KOPT-K1 (cell line): ENCODE results near the gene SMARCA4.

ENCODE experiments used
- H3K27ac ChIP-seq: fragments of 200-600 bp; sonication (generic); 2 replicates; pipeline ENCODE4 v1.5.1; 2016; ENCODE audit warnings: antibody characterized with exemption, mild to moderate bottlenecking, low read depth, low read length; ENCODE audit not compliant: poor library complexity, severe bottlenecking
- H3K36me3 ChIP-seq: fragments of 200-600 bp; sonication (generic); 2 replicates; pipeline ENCODE4 v1.5.1; 2017; ENCODE audit warnings: antibody characterized with exemption, mild to moderate bottlenecking, low read length, moderate library complexity; ENCODE audit not compliant: insufficient read depth
- H3K9me3 ChIP-seq: fragments of 200-600 bp; sonication (generic); 2 replicates; pipeline ENCODE4 v1.5.1; 2017; ENCODE audit warnings: antibody characterized with exemption, low read length, mild to moderate bottlenecking; ENCODE audit not compliant: insufficient read depth, poor library complexity, severe bottlenecking

SMARCA4 gene

DNA sequence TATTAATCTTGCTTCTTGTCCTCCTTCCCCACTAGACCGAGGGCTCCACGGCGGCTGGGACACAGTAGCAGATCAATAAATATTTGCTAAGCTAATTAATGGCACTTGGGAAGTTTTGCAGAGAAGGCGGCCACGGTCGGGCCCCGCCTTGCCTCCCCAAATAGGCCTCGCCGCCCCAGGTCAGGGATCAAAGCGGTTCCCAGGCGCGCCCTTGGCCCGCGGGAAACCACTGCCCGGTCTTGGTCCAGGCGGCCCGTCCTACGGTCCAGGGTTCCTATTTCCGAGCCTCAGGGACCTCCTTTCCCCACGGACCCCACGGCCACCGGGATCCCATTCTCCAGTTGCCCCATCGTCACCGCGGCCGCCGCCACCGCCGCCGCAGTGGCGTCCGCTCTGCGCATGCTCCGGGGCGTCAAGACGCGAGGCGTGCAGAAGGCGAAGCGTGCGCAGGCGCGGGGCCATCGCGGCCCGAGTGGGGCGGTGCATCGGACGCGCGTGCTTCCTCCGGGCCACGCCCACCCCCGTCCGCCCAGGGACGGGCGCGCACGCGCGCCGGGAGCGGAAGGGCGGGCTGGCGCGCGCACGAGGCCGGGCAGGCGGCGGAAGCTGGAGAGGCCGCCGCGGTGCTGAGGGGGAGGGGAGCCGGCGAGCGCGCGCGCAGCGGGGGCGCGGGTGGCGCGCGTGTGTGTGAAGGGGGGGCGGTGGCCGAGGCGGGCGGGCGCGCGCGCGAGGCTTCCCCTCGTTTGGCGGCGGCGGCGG lies at the start of gene SMARCA4:
Gene SMARCA4 (plus strand): TSS at position 717 of the 759 bp plus-strand sequence. CDS start 23,122 bp downstream, outside the sequence.
- H3K36me3 ChIP-seq = peaks cover 13% of the 10 kb centered on the region; the same call in 1 of the 2 replicates
- H3K27ac ChIP-seq = peak within 1 kb of the TSS; percentile 95
- H3K9me3 ChIP-seq = no peaks in the 10 kb centered on the region

DNA sequence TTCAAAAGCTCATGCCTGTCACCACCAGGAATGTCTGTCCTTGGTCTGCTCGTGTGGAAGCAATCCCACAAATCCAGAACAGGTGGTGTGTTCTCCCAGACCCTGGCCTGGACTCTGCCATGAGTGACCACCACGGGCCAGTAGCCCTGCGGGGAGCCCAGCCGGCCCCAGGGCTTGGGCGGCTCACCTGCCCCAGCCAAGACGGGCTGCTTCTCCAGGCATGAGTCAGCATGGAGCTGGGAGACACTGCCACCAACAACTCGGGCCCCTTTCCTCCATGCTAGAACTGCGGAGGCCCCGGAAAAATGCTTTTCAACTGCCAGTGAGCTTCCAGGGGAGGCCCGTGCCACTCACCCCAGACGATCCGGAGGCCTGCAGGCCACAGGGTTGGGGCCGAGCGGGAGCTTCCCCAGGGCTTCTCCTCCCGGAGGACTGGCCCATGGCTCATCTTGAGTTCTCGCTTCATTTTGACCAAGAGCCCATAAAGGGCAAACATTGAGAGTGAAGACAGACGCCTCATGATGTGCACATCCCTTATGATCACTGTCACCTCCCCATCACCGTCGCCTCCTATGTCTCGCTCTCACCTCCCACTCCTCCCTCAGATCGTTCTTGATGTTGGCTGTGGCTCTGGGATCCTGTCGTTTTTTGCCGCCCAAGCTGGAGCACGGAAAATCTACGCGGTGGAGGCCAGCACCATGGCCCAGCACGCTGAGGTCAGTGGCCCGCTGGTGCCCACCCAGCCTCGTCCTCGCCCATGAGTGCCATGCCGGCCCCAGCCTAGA lies 49.1 kb upstream of the SMARCA4 start:
- Histone ChIP-seq H3K36me3 (peaks cover 72% of the 10 kb centered on the region), H3K27ac (no peak overlapping the region), H3K9me3 (no peaks in the 10 kb centered on the region)

- H3K36me3 ChIP-seq = peaks cover 68% of the 10 kb centered on the region
- H3K27ac ChIP-seq = no peak overlapping the region
- no peaks in the 10 kb centered on the region for H3K9me3 ChIP-seq
Observed at GRCh38 chr19:10912619-10913018, 48.2 kb upstream of the SMARCA4 start.

- Histone ChIP-seq H3K36me3 (peaks cover 66% of the 10 kb centered on the region; the same call in 1 of the 2 replicates), H3K27ac (no peak overlapping the region)
Observed at GRCh38 chr19:10913716-10914340, 47.0 kb upstream of the SMARCA4 start.

GRCh38 chr19:10915130-10916091 lies 45.4 kb upstream of the SMARCA4 start:
- Histone ChIP-seq H3K9me3 (no peaks in the 10 kb centered on the region), H3K36me3 (peaks cover 68% of the 10 kb centered on the region), H3K27ac (no peak overlapping the region)

More at GRCh38 chr19:10913716-10914340, 47.0 kb upstream of the SMARCA4 start:
- H3K9me3 ChIP-seq = no peaks in the 10 kb centered on the region

GRCh38 chr19:10916602-10917001 lies 44.2 kb upstream of the SMARCA4 start:
- H3K9me3 ChIP-seq = no peaks in the 10 kb centered on the region
- H3K27ac ChIP-seq = no peak overlapping the region
- H3K36me3 ChIP-seq = peaks cover 71% of the 10 kb centered on the region

DNA sequence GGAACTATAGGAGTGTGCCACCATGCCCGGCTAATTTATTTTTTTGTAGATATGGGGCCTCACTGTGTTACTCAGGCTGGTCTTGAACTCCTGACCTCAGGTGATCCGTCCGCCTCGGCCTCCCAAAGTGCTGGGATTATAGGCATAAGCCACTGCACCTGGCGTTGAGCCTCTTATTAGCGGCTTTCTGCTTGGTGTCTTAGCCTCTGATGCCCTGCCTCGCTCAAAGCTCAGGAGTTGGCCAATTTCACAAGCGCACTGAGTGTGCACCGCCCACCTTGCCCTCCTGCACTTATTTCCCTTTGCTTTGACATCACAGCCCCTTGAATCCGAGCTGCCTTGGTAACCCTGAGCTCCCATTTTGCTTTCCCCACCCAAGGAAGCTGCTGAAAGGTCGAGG lies 42.5 kb upstream of the SMARCA4 start:
- Histone ChIP-seq H3K36me3 (peaks cover 68% of the 10 kb centered on the region), H3K9me3 (no peaks in the 10 kb centered on the region), H3K27ac (no peak overlapping the region)

GRCh38 chr19:10919352-10920287 lies 41.2 kb upstream of the SMARCA4 start:
- H3K27ac ChIP-seq = no peak overlapping the region
- H3K36me3 ChIP-seq = peaks cover 69% of the 10 kb centered on the region
- H3K9me3 ChIP-seq = no peaks in the 10 kb centered on the region

DNA sequence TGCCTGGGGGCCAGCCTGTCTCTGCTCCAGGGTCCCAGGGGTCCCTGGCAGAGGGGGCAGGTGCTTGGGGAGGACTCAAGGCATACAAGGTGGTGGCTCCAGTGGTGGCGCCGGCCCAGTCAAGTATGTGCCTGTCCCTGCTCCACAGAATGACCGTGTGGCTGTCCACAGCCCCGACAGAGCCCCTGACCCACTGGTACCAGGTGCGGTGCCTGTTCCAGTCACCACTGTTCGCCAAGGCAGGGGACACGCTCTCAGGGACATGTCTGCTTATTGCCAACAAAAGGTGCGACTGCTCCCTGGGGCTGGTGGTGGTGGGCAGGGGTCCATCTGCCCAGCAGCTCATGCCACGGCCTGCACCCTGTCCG lies 40.6 kb upstream of the SMARCA4 start:
- H3K36me3 ChIP-seq = peaks cover 68% of the 10 kb centered on the region
- H3K9me3 ChIP-seq = no peaks in the 10 kb centered on the region
- H3K27ac ChIP-seq = no peak overlapping the region

DNA sequence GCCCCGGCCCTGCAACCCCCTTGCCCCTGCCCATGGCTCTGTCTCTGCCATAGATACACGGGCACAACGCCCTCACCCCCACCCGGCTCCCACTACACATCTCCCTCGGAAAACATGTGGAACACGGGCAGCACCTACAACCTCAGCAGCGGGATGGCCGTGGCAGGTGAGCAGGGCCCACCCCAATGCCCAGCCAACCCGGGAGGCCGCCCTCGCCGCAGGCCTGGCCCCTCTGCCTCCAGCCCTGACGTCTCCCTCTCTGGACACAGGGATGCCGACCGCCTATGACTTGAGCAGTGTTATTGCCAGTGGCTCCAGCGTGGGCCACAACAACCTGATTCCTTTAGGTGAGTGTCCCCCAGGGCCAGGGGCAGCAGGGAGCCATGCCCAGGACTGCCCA lies 40.0 kb upstream of the SMARCA4 start:
- Histone ChIP-seq H3K27ac (no peak overlapping the region), H3K9me3 (no peaks in the 10 kb centered on the region), H3K36me3 (peaks cover 71% of the 10 kb centered on the region)

GRCh38 chr19:10921199-10921909 lies 39.5 kb upstream of the SMARCA4 start:
- Histone ChIP-seq H3K36me3 (peaks cover 71% of the 10 kb centered on the region), H3K9me3 (no peaks in the 10 kb centered on the region), H3K27ac (no peak overlapping the region)

DNA sequence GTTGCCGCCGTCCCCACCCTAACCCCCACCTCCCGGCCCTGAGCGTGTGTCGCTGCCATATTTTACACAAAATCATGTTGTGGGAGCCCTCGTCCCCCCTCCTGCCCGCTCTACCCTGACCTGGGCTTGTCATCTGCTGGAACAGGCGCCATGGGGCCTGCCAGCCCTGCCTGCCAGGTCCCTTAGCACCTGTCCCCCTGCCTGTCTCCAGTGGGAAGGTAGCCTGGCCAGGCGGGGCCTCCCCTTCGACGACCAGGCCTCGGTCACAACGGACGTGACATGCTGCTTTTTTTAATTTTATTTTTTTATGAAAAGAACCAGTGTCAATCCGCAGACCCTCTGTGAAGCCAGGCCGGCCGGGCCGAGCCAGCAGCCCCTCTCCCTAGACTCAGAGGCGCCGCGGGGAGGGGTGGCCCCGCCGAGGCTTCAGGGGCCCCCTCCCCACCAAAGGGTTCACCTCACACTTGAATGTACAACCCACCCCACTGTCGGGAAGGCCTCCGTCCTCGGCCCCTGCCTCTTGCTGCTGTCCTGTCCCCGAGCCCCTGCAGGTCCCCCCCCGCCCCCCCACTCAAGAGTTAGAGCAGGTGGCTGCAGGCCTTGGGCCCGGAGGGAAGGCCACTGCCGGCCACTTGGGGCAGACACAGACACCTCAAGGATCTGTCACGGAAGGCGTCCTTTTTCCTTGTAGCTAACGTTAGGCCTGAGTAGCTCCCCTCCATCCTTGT lies 38.8 kb upstream of the SMARCA4 start:
- H3K9me3 ChIP-seq = no peaks in the 10 kb centered on the region
- no peak overlapping the region for H3K27ac ChIP-seq
- peaks cover 71% of the 10 kb centered on the region for H3K36me3 ChIP-seq

GRCh38 chr19:10922638-10923014 lies 38.2 kb upstream of the SMARCA4 start:
- H3K27ac ChIP-seq = no peak overlapping the region
- no peaks in the 10 kb centered on the region for H3K9me3 ChIP-seq
- peaks cover 71% of the 10 kb centered on the region for H3K36me3 ChIP-seq
